CD14-positive monocyte (primary cell): Measurements from ENCODE around the gene SAG. TPM values are rescaled to one million over a fixed set of nuclear protein-coding genes. Genes with fewer than 3 reads are reported as not detected.

Experiments used
- DNase-seq, 3 donors: peaks; one replicate each; pipeline ENCODE4 v3.0.0-alpha.2; 2011 to 2022
- H2AFZ ChIP-seq: 2 replicates; pipeline ENCODE4 v1.6.0; 2012; ENCODE audit warnings: mild to moderate bottlenecking, low read depth, low read length, inconsistent platforms; ENCODE audit not compliant: insufficient read depth, poor library complexity, severe bottlenecking
- H3K27ac ChIP-seq, 2 donors: 1 replicate in 1 of 2; 2 replicates in 1 of 2; pipeline ENCODE4 v1.5.1; 2012 to 2013; ENCODE audit warnings: low read length in 2 of 2, control low read depth in 1 of 2, inconsistent platforms in 1 of 2, low read depth in 1 of 2, mild to moderate bottlenecking in 1 of 2
- H3K27me3 ChIP-seq, 2 donors: one replicate each; pipeline versions ENCODE4 v1.6.0 to v1.6.1; 2011 to 2013; ENCODE audit warnings: low read length in 2 of 2; ENCODE audit not compliant: control insufficient read depth in 2 of 2, insufficient read depth in 2 of 2
- H3K36me3 ChIP-seq, 2 donors: replicated peaks in 1 of 2; 1 replicate in 1 of 2; 2 replicates in 1 of 2; pipeline versions ENCODE4 v1.5.1 to v1.6.1; 2012 to 2013; ENCODE audit warnings: low read length in 2 of 2, control low read depth in 1 of 2, inconsistent platforms in 1 of 2, mild to moderate bottlenecking in 1 of 2; ENCODE audit not compliant: insufficient read depth in 2 of 2, control insufficient read depth in 1 of 2
- H3K4me1 ChIP-seq, 2 donors: 1 replicate in 1 of 2; 2 replicates in 1 of 2; pipeline versions ENCODE4 v1.5.1 to v1.6.1; 2012 to 2013; ENCODE audit warnings: low read length in 2 of 2, control low read depth in 1 of 2, inconsistent platforms in 1 of 2, mild to moderate bottlenecking in 1 of 2, moderate library complexity in 1 of 2; ENCODE audit not compliant: insufficient read depth in 2 of 2, control insufficient read depth in 1 of 2
- H3K4me2 ChIP-seq: replicated peaks from 2 replicates; pipeline ENCODE3; 2012; ENCODE audit warnings: low read length, moderate library complexity, mild to moderate bottlenecking; ENCODE audit not compliant: poor library complexity, severe bottlenecking; ENCODE audit errors: extremely low read depth
- H3K4me3 ChIP-seq, 3 experiments: fragments of 200-600 bp in 1 of 3; sonication (generic) in 1 of 3; replicated peaks in 1 of 3; 1 replicate in 2 of 3; 2 replicates in 1 of 3; pipeline ENCODE4 v1.5.1; 2011 to 2013; ENCODE audit warnings: low read length in 3 of 3, mild to moderate bottlenecking in 3 of 3, control low read depth in 2 of 3, low read depth in 2 of 3, inconsistent platforms in 1 of 3, moderate library complexity in 1 of 3
- H3K79me2 ChIP-seq: 2 replicates; pipeline ENCODE4 v1.6.0; 2012; ENCODE audit warnings: mild to moderate bottlenecking, control low read depth, inconsistent platforms, low read length, moderate library complexity; ENCODE audit not compliant: insufficient read depth
- H3K9ac ChIP-seq: 2 replicates; pipeline ENCODE4 v1.6.0; 2017; ENCODE audit warnings: low read length, mild to moderate bottlenecking; ENCODE audit not compliant: insufficient read depth, poor library complexity, severe bottlenecking
- H3K9me3 ChIP-seq, 2 donors: replicated peaks in 1 of 2; 1 replicate in 1 of 2; 2 replicates in 1 of 2; pipeline versions ENCODE4 v1.5.1 to v1.6.1; 2012 to 2013; ENCODE audit warnings: low read length in 2 of 2, control low read depth in 1 of 2; ENCODE audit not compliant: control insufficient read depth in 1 of 2, insufficient read depth in 1 of 2
- H4K20me1 ChIP-seq: 2 replicates; pipeline ENCODE4 v1.6.0; 2012; ENCODE audit warnings: mild to moderate bottlenecking, low read length, control low read depth, moderate library complexity; ENCODE audit not compliant: insufficient read depth
- H3K27ac Mint-ChIP-seq, 7 donors: one replicate each; pipeline ENCODE4 v1.8.0; 2020; ENCODE audit warnings: mild to moderate bottlenecking in 7 of 7, mixed read lengths in 7 of 7, moderate library complexity in 6 of 7, inconsistent platforms in 2 of 7
- H3K27me3 Mint-ChIP-seq, 3 donors: one replicate each; pipeline ENCODE4 v1.8.0; 2021 to 2022; ENCODE audit warnings: low read depth in 3 of 3, mild to moderate bottlenecking in 3 of 3, mixed read lengths in 3 of 3, moderate library complexity in 3 of 3, inconsistent platforms in 1 of 3
- H3K36me3 Mint-ChIP-seq, 2 donors: one replicate each; pipeline ENCODE4 v1.8.0; 2020; ENCODE audit warnings: mixed read lengths in 2 of 2, inconsistent platforms in 1 of 2, mild to moderate bottlenecking in 1 of 2
- H3K4me1 Mint-ChIP-seq: one replicate; pipeline ENCODE4 v1.8.0; 2020; ENCODE audit warnings: mild to moderate bottlenecking, mixed read lengths
- H3K4me3 Mint-ChIP-seq, 2 donors: one replicate each; pipeline ENCODE4 v1.8.0; 2020; ENCODE audit warnings: mild to moderate bottlenecking in 2 of 2, mixed read lengths in 2 of 2, moderate library complexity in 1 of 2
- H3K9me3 Mint-ChIP-seq, 7 donors: one replicate each; pipeline ENCODE4 v1.8.0; 2020 to 2022; ENCODE audit warnings: mixed read lengths in 7 of 7, mild to moderate bottlenecking in 6 of 7, moderate library complexity in 6 of 7, inconsistent platforms in 2 of 7
- CTCF ChIP-seq: fragments of 200-600 bp; IDR thresholded peaks from one replicate; pipeline ENCODE4 v1.8.0; 2022; ENCODE audit warnings: antibody characterized with exemption, mild to moderate bottlenecking
- WGBS: methylation state at CpG from one replicate; pipeline ENCODE4 v1.1.5; 2013; ENCODE audit warnings: missing lambda C conversion rate; ENCODE audit not compliant: insufficient coverage; 5-methylcytosine and 5-hydroxymethylcytosine counted together
- intact Hi-C, 2 donors: fragments of 100-400 bp; cut with micrococcal nuclease; formaldehyde crosslinking; loops; one replicate each; pipeline versions ENCODE4 v1.15.0 to v1.15.1; 2023
- polyA plus RNA-seq, 3 donors: library from polyadenylated mRNA; depleted of rRNA in 1 of 3; unstranded in 2 of 3; stranded (reverse) in 1 of 3; fragments of 300-500 nt in 2 of 3; fragments of >200 nt in 1 of 3; fragmentation: Illumina TruSeq in 2 of 3; gene quantifications; 1 replicate in 2 of 3; 2 replicates in 1 of 3; pipeline ENCODE4 v1.2.3, GENCODE V29; 2012 to 2021

The SAG gene
- polyA plus RNA-seq, 3 donors, result 0.04 to 0.87 TPM; not detected in 1

GRCh38 chr2:233317196-233317943, 9.8 kb downstream of the SAG start:
- no peak overlapping the region for H3K4me3 Mint-ChIP-seq
- Histone ChIP-seq H3K4me1 (no peaks in the 10 kb centered on the region), H3K36me3 (no peaks in the 10 kb centered on the region), H3K27me3 (no peaks in the 10 kb centered on the region), H2AFZ (peak overlapping the region; percentile 27), H3K79me2 (no peaks in the 10 kb centered on the region), H4K20me1 (no peaks in the 10 kb centered on the region), H3K9me3 (no peaks in the 10 kb centered on the region), H3K4me3 (no peak overlapping the region), H3K27ac (no peak overlapping the region), H3K9ac (no peak overlapping the region), H3K4me2 (no peak overlapping the region)
- DNase-seq, result no peak
- H3K36me3 Mint-ChIP-seq, result no peaks in the 10 kb centered on the region
- peaks cover 3 to 4% (median 4%) of the 10 kb centered on the region in 3 donors for H3K27me3 Mint-ChIP-seq
- no peak for TF ChIP-seq CTCF
- no peak overlapping the region for H3K27ac Mint-ChIP-seq
- H3K9me3 Mint-ChIP-seq, result no peaks in the 10 kb centered on the region
- intact Hi-C loops, result no loop called here
- peaks cover 6% of the 10 kb centered on the region for H3K4me1 Mint-ChIP-seq
- WGBS, result 92% methylated on average over 2 of the region's 7 CpGs

- Mint-ChIP-seq H3K27me3 (peaks cover 1 to 2% (median 1%) of the 10 kb centered on the region in 3 donors), H3K36me3 (no peaks in the 10 kb centered on the region), H3K4me3 (no peak overlapping the region), H3K4me1 (peaks cover 8% of the 10 kb centered on the region), H3K27ac (no peak overlapping the region), H3K9me3 (no peaks in the 10 kb centered on the region)
- no peak overlapping the region for H3K9ac ChIP-seq
- no peak overlapping the region for H3K4me2 ChIP-seq
- H3K36me3 ChIP-seq, result no peaks in the 10 kb centered on the region
- H3K79me2 ChIP-seq, result no peaks in the 10 kb centered on the region
- no peaks in the 10 kb centered on the region for H3K4me1 ChIP-seq
- H2AFZ ChIP-seq, result no peak overlapping the region
- no peak for TF ChIP-seq CTCF
- intact Hi-C loops, result no loop called here
- no peak overlapping the region for H3K4me3 ChIP-seq
- DNase-seq, result no peak
- no peaks in the 10 kb centered on the region for H3K27me3 ChIP-seq
- no peak overlapping the region for H3K27ac ChIP-seq
- H4K20me1 ChIP-seq, result no peaks in the 10 kb centered on the region
- 75% methylated on average over 1 of the region's 5 CpGs for WGBS
- no peaks in the 10 kb centered on the region for H3K9me3 ChIP-seq
Measured at GRCh38 chr2:233319256-233319655, 11.6 kb downstream of the SAG start.
